SIG-M5 (cell line): ENCODE data around the gene CYTL1.
"Not testable (repeated sequence)": the region's sequence is repeated elsewhere in the genome, so short reads cannot be mapped to it uniquely, and the experiment has no call there.

Experiments
- DNase-seq: peaks from one replicate; lab custom pipeline; 2025; lab: John Stamatoyannopoulos, UW

The CYTL1 gene

GRCh38 chr4:5001641-5002040 lies 17.6 kb downstream of the CYTL1 start:
- not testable (repeated sequence) for DNase-seq

GRCh38 chr4:4996935-4997334 lies 22.3 kb downstream of the CYTL1 start:
- DNase-seq = not testable (repeated sequence)

- no peak for DNase-seq
These were observed 23.4 kb downstream of the CYTL1 start for GRCh38 chr4:4995908-4996265.

GRCh38 chr4:4995103-4995907 lies 24.0 kb downstream of the CYTL1 start:
- no peak for DNase-seq

DNA sequence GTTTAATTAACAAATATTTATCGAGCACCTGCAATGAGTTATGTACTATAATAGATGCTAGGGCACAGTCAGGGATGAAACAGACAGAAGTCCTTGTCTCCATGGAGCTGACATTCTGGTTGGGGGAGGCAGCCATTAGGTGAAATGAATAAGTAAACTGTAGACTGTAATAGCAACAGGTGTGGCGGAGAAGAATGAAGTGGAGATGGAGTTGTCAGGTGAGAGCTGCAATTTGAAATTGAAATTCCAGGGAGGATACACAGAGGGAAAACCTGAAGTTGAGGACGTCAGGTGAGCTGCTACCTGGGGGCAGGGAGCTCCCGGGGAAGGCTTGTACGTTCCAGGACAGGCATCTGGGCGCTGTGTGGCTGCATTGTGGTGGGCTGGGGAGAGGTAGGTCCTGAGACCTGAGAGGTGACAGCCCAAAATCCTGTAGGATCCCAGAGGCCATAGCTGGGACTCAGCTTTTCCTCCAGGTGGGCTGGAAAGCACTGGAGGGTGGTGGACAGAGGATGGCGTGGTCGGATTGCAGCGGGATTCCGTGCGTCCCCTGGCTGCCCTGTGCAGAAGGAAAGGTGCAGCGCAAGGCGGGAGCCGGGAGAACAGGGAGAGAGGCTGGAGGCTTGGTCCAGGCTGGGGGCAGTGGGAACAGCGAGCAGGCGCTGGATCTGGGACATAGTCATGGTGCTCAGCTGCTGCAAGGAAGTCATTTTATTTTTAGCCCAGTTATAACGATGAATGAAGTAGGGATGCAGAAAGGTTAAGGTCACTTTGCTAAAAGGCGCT lies 24.8 kb downstream of the CYTL1 start:
- no peak for DNase-seq

DNA sequence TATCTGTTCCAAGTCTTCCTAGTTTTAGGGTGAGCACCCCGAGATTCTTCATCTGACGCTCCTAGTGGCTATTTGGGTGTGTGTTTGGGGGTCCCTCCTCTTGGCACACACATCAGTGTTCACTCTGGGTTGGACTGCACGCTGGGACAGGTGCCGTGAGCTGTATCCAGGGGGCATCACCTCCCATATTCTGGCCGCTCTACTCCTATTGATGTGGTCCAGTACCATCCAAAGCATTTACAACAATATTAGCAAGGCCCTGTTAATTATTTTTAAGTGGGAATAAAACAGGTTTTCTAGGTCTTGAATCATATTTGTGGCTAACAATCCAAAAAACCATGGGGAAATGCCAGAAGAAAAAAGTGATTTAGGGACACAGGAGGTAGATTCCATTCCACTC lies 26.4 kb downstream of the CYTL1 start:
- DNase-seq = no peak

GRCh38 chr4:4991541-4992099 lies 27.6 kb downstream of the CYTL1 start:
- DNase-seq = no peak

DNA sequence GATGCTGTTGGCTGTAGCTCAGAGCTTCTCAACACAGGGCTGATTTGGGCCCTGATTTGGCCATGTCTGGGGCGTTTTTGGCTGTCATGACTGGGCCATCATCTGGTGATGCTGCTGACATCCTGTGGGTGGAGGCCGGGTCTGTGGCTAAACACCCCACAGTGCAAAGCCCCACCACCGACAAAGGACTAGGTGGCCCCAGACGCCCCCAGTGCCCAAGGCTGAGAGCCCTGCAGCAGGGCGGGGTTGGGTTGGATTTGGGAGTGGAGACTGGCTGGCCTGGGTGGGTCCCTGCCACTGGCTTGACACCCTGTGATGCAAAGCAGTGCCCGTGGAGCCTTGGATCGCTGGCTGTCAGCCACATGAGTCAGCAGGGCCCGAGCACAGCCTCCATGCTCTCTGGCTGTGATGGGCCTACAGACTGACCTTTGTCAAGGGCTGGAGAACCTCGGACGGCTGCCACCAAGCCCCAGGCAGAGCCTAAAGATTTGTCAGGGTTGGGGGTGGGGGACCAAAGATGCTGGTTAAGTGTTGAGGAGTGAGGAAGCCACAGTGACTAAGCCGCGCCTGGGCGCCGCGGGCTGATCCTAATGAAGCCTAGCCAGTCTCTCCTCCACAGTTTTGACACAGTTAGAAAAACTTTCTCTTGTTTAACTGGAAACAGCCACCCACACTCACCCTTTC lies 28.3 kb downstream of the CYTL1 start:
- no peak for DNase-seq

- DNase-seq = no peak
These were observed 28.9 kb downstream of the CYTL1 start for GRCh38 chr4:4990329-4990728.

- no peak for DNase-seq
These were observed 30.1 kb downstream of the CYTL1 start for GRCh38 chr4:4989083-4989622.

- DNase-seq = no peak
These were observed 31.6 kb downstream of the CYTL1 start for GRCh38 chr4:4987656-4988055.

DNA sequence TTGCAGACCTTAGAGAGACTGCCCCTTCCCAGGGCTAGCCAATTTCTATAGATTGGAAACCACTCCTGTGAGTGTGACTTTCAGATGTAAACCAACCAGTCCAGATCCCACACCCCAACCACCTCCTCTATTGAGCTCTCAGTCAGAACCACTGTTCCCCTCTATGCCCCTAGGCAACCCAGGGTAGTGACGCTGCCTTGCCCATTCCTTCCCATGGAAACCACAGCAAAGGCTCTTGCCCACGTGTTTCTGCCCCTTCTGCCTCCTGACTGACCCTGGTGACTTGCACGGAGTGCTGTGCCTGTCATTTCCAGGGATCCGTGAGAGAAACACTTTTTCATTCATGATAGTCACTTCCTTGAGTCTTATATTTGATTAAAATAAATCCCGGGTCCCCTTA lies 32.4 kb downstream of the CYTL1 start:
- DNase-seq = no peak

DNA sequence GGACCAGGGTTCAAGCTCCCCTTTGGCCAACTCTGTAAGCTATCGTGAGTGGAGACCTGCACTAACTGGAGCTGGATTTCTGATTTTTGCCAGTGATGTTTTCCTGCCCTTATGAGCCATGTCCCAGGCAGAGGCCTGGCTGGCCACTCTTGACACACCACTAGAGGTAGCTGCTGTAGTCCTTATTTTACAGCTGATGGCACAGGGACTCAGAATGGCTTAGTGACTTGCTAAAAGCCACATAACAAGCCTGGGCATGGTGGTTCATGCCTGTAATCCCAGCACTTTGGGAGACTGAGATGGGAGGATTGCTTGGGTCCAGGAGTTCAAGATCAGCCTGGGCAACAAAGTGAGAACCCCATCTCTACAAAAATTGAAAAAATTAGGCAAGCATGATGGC lies 33.4 kb downstream of the CYTL1 start:
- no peak for DNase-seq

GRCh38 chr4:4985036-4985435 lies 34.2 kb downstream of the CYTL1 start:
- no peak for DNase-seq

DNA sequence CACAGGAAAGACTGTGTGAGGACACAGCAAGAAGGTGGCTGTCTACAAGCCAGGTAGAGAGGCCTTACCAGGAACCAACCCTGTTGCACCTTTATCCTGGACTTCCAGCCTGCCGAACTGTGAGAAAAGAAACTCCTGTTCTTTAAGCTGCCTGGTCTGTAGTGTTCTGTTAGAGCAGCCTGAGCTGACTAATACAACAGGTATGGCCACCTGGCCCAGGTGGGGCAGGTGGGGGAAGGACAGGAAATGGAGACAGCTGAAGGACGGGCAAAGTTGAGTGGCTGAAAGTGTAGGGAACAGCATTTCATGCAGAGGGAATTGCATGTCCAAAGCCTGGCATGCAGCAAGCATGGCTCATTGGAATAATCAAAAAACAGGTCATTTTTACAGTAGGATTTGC lies 35.1 kb downstream of the CYTL1 start:
- no peak for DNase-seq

DNA sequence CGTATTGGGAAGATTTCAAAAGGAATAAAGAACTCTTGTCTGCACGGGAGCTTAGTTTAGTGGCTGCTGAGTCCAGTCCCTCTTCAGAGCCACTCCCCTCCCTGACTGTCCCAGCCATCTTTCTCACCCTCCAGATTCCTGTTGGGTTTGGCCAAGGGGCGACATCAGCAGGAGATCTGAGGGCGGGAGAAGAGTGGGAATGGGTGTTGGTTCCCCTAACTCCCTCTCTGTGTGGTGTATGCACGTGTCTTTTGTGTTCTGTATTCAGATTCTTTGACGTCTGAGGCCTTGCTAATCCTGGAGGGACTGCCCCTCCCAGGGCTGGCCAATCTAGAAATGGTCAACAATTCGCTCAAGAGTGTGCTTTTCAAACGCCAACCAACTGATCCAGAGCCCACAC lies 37.4 kb downstream of the CYTL1 start:
- no peak for DNase-seq

DNA sequence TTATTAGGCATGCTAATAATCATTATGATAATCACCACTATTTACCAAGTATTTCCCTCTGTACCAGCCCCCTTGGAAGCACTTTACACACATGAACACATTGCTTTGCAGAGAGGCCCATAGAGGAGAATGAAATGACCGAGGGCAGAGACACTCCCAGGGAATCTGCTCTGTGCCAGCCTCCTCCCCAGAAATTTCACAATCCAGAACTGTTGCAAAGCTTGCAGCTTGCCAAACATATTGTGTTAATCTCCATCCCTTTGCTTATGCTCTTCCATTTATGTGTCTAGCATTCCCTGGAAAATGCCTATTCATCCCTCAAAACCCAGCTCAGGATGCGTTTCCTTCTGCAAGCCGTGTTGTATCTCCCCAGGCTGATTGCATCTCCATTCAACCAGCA lies 37.8 kb downstream of the CYTL1 start:
- DNase-seq = no peak

- DNase-seq = no peak
These were observed 38.5 kb downstream of the CYTL1 start for GRCh38 chr4:4980621-4981230.

DNA sequence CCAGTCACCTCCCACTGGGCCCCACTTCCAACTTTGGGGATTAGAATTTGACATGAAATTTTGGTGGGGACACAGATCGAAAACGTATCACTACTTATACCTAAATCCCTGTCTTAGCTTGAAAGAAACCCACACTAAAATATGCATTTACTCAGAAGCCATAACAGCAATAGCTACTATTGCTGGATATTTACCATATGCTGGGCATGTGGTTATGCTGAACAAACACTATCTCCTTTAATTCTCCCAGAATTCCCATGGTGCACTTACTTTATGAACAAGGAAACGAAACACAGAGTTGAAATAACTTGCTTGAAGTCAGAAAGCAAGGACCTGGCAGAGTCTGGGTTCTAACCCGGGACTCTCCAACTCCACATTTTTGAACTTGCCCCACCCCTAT lies 39.3 kb downstream of the CYTL1 start:
- DNase-seq = no peak

GRCh38 chr4:4974727-4975126 lies 44.5 kb downstream of the CYTL1 start:
- no peak for DNase-seq

DNA sequence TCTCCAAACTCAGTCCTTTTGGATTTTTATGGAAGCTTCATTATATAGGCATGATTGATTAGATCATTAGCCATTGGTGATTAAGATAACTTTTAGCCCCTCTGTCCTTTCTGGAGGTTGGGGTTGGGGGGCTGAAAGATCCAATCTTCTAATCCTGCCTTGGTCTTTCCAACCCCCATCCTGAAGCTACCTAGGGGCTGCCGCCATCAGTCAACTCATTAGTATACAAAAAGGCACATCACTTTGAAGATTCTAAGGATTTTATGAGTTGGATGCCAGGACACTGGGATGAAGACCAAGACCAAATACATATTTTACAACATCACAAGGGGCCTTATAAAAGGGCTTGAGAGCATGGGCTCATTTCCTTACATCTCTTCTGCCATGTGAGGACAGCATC lies 47.5 kb downstream of the CYTL1 start:
- DNase-seq = no peak

- DNase-seq = no peak
These were observed 50.0 kb downstream of the CYTL1 start for GRCh38 chr4:4969298-4969697.
